ENCODE measurements around the gene RHEB. TPM values are rescaled to one million over a fixed set of nuclear protein-coding genes. Genes with fewer than 3 reads are reported as not detected.

Gene RHEB
- total and polyA plus RNA-seq, 2 of the 4 experiments (the other 2 are of a cell fraction): 19.7 to 67.2 TPM

GRCh38 chr7:151529842-151530241, 10.1 kb upstream of the RHEB start:
- ChIA-PET CTCF (no interaction called here), POLR2A (ENCODE audit: unreplicated experiment) (no interaction called here)
- no peaks in the 10 kb centered on the region for H3K4me1 ChIP-seq (ENCODE audit: control insufficient read depth, insufficient read depth, low read length)
- H2BK5ac ChIP-seq (ENCODE audit: low read depth, low read length, poor library complexity, severe bottlenecking): no peak overlapping the region
- no peak overlapping the region for H4K8ac ChIP-seq (ENCODE audit: low read depth in 2 of 2, low read length in 2 of 2)
- H2BK15ac ChIP-seq (ENCODE audit: low read depth, low read length): no peak overlapping the region
- no peak overlapping the region for H3K18ac ChIP-seq (ENCODE audit: low read depth, low read length)
- no peaks in the 10 kb centered on the region for H3K79me1 ChIP-seq (ENCODE audit: low read depth in 1 of 2, low read length in 2 of 2)
- no peaks in the 10 kb centered on the region for H3K36me3 ChIP-seq (ENCODE audit: control insufficient read depth, insufficient read depth, low read length)
- in situ Hi-C loops (cut with MboI; ENCODE audit: low sequenced_read_pairs) (no loop called here), dilution Hi-C loops (cut with HindIII; ENCODE audit: low sequenced_read_pairs, unreplicated experiment) (no loop called here), intact Hi-C loops (cut with micrococcal nuclease) (no loop called here)
- H3K27me3 ChIP-seq (ENCODE audit: control insufficient read depth, insufficient read depth, low read length): no peaks in the 10 kb centered on the region
- no peak for DNase-seq
- H3K56ac ChIP-seq (ENCODE audit: extremely low read depth, insufficient read depth, low read length): no peak overlapping the region
- H4K91ac ChIP-seq (ENCODE audit: insufficient read depth, low read depth, low read length): no peak overlapping the region
- H3K14ac ChIP-seq (replicated peaks; ENCODE audit: low read depth, low read length): no peak overlapping the region
- no peak overlapping the region for H2BK20ac ChIP-seq (ENCODE audit: low read depth, low read length)
- no peak overlapping the region for H3K23ac ChIP-seq (ENCODE audit: low read depth, low read length)
- H3K9ac ChIP-seq (ENCODE audit: low read depth, low read length): no peak overlapping the region
- H3K4ac ChIP-seq (ENCODE audit: low read depth, low read length): no peak overlapping the region
- no peak overlapping the region for H3K27ac ChIP-seq (ENCODE audit: insufficient read depth, low read length)
- H3K4me2 ChIP-seq (ENCODE audit: low read depth, low read length): no peak overlapping the region
- no peak overlapping the region for H2AK9ac ChIP-seq (replicated peaks; ENCODE audit: low read depth, low read length, poor library complexity)
- H4K20me1 ChIP-seq (ENCODE audit: insufficient read depth, low read length): no peaks in the 10 kb centered on the region
- H2BK120ac ChIP-seq (ENCODE audit: low read depth, low read length): no peak overlapping the region
- no peaks in the 10 kb centered on the region for H3K9me1 ChIP-seq (ENCODE audit: insufficient read depth, low read length)
- peaks cover 14% of the 10 kb centered on the region for H3K9me3 ChIP-seq (ENCODE audit: control insufficient read depth, insufficient read depth, low read length)
- no peak overlapping the region for H3K4me3 ChIP-seq (ENCODE audit: insufficient read depth, low read depth, low read length)
- ATAC-seq (ENCODE audit: low read depth): no peak
- no peak overlapping the region for H2AK5ac ChIP-seq (ENCODE audit: low read depth, low read length)
- H4K5ac ChIP-seq (ENCODE audit: low read depth, low read length): no peak overlapping the region
- TF ChIP-seq RCOR1 (IDR thresholded peaks at IDR 0.05; ENCODE audit: insufficient replicate concordance, low read length) (no peak), RAD21 (IDR thresholded peaks at IDR 0.05; ENCODE audit: low read length) (no peak), SMC3 (IDR thresholded peaks at IDR 0.05; ENCODE audit: low read depth, low read length) (no peak), FOS (IDR thresholded peaks at IDR 0.05; ENCODE audit: low read depth, low read length) (no peak), MXI1 (IDR thresholded peaks at IDR 0.05; ENCODE audit: borderline replicate concordance, low read depth, low read length) (no peak), BHLHE40 (IDR thresholded peaks at IDR 0.05; ENCODE audit: low read depth, low read length) (no peak), ELK1 (IDR thresholded peaks at IDR 0.05; ENCODE audit: borderline replicate concordance, low read depth, low read length) (no peak), MAZ (IDR thresholded peaks at IDR 0.05; ENCODE audit: borderline replicate concordance, low read depth, low read length) (no peak), CHD1 (IDR thresholded peaks at IDR 0.05; ENCODE audit: low read depth, low read length) (no peak)
- H2AFZ ChIP-seq (replicated peaks; ENCODE audit: low read length, poor library complexity): no peak overlapping the region
- BruUV-seq (replicated peaks): no TSS peak
